Testis (tissue), 3 donors: ENCODE data around the gene PLEKHM3. TPM values are rescaled to one million over a fixed set of nuclear protein-coding genes. Genes with fewer than 3 reads are reported as not detected.

ENCODE experiments used
- DNase-seq: peaks from one replicate; pipeline ENCODE4 v3.0.0-alpha.2; 2019
- H3K27ac ChIP-seq, 2 donors: fragments of 200-600 bp; sonication (generic); one replicate each; pipeline ENCODE4 v1.5.1; 2019
- H3K27me3 ChIP-seq: fragments of 200-600 bp; sonication (generic); one replicate; pipeline ENCODE4 v1.5.1; 2019
- H3K36me3 ChIP-seq: fragments of 200-600 bp; sonication (generic); one replicate; pipeline ENCODE4 v1.5.1; 2017; ENCODE audit warnings: low read depth; ENCODE audit errors: missing control alignments
- H3K4me1 ChIP-seq: fragments of 200-600 bp; sonication (generic); one replicate; pipeline ENCODE4 v1.5.1; 2019
- H3K4me3 ChIP-seq, 2 donors: fragments of 200-600 bp; sonication (generic); one replicate each; pipeline ENCODE4 v1.5.1; 2017 to 2019
- H3K9me3 ChIP-seq: fragments of 200-600 bp; sonication (generic); one replicate; pipeline ENCODE4 v1.5.1; 2017
- CTCF ChIP-seq, 3 experiments: fragments of 450-650 bp in 2 of 3; fragments of 200-600 bp in 1 of 3; sonication (generic) in 1 of 3; IDR thresholded peaks; one replicate each; pipeline ENCODE4 v1.5.1; 2016 to 2019; ENCODE audit warnings: antibody characterized with exemption in 3 of 3, mild to moderate bottlenecking in 2 of 3, moderate library complexity in 1 of 3
- POLR2A ChIP-seq: fragments of 450-650 bp; IDR thresholded peaks from one replicate; pipeline ENCODE4 v1.6.1; 2017; ENCODE audit warnings: antibody characterized with exemption, mild to moderate bottlenecking, moderate library complexity
- WGBS, 2 donors: methylation state at CpG; one replicate each; pipeline ENCODE4 v1.1.5; 2018; 5-methylcytosine and 5-hydroxymethylcytosine counted together
- intact Hi-C: fragments of 100-400 bp; cut with DNase I; formaldehyde crosslinking; loops from one replicate; pipeline ENCODE4 v1.15.1; 2023; ENCODE audit warnings: low total_unique reads
- polyA plus RNA-seq: library from polyadenylated mRNA; stranded (reverse); fragments of 350-450 nt; fragmentation: Illumina TruSeq; extraction: RNeasy Lipid Tissue Mini Kit (QIAGEN cat#74804); gene quantifications from one replicate; pipeline ENCODE4 v1.2.3, GENCODE V29; 2014; ENCODE audit warnings: low read depth, low replicate concordance; ENCODE audit not compliant: insufficient read depth
- total RNA-seq, 2 donors: library from RNA; depleted of rRNA; stranded (reverse); fragments of >200 nt; gene quantifications; one replicate each; pipeline ENCODE4 v1.2.3, GENCODE V29; 2016

PLEKHM3 gene
- total and polyA plus RNA-seq, 3 donors from 2014 or later: 12.5 to 24.6 (median 21.9) TPM

- H3K27ac ChIP-seq: no peak overlapping the region
- intact Hi-C loops: no loop called here
- no peaks in the 10 kb centered on the region for H3K4me1 ChIP-seq
- H3K36me3 ChIP-seq: no peaks in the 10 kb centered on the region
- H3K4me3 ChIP-seq: no peak overlapping the region
- no peaks in the 10 kb centered on the region for H3K9me3 ChIP-seq
- no peak for TF ChIP-seq POLR2A
- no peak for TF ChIP-seq CTCF (IDR thresholded peaks at IDR 0.05)
- no peak for DNase-seq
- H3K27me3 ChIP-seq: no peaks in the 10 kb centered on the region
- 91 to 95% methylated on average over 9 of the region's 9 CpGs for WGBS, 2 donors
Observed at GRCh38 chr2:207901829-207902228, 123.5 kb downstream of the PLEKHM3 start.

GRCh38 chr2:207901401-207901800, 123.9 kb downstream of the PLEKHM3 start:
- Histone ChIP-seq H3K9me3 (no peaks in the 10 kb centered on the region), H3K27me3 (no peaks in the 10 kb centered on the region), H3K4me3 (no peak overlapping the region), H3K36me3 (no peaks in the 10 kb centered on the region), H3K27ac (no peak overlapping the region), H3K4me1 (no peaks in the 10 kb centered on the region)
- no peak for DNase-seq
- intact Hi-C loops: no loop called here
- 94% methylated on average over 4 of the region's 4 CpGs for WGBS, 2 donors
- TF ChIP-seq CTCF (IDR thresholded peaks at IDR 0.05) (no peak), POLR2A (no peak)

DNA sequence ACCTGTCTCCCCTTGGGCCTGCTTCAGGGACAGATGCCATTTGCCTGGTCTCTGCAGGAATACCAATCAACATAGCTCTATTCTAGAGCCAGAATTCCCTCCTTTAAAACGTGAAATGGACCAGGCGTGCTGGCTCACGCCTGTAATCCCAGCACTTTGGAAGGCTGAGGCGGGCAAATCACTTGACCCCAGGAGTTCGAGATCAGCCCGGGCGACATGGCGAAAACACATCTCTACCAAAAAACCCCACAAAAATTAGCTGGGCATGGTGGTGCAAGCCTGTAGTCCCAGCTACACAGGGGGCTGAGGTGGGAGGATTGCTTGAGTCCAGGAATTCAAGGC, 127.0 kb downstream of the PLEKHM3 start:
- no peak for TF ChIP-seq POLR2A
- no peak for TF ChIP-seq CTCF (IDR thresholded peaks at IDR 0.05)
- Histone ChIP-seq H3K27me3 (no peaks in the 10 kb centered on the region), H3K27ac (no peak overlapping the region), H3K36me3 (no peaks in the 10 kb centered on the region), H3K9me3 (no peaks in the 10 kb centered on the region), H3K4me1 (no peaks in the 10 kb centered on the region), H3K4me3 (no peak overlapping the region)
- DNase-seq: no peak
- intact Hi-C loops: no loop called here
- WGBS, 2 donors: 95 to 97% methylated on average over 8 of the region's 8 CpGs

GRCh38 chr2:207897541-207898353, 127.6 kb downstream of the PLEKHM3 start:
- no peak for DNase-seq
- no peak overlapping the region for H3K27ac ChIP-seq
- no peaks in the 10 kb centered on the region for H3K27me3 ChIP-seq
- no peak overlapping the region for H3K4me3 ChIP-seq
- no peak for TF ChIP-seq CTCF (IDR thresholded peaks at IDR 0.05)
- no peak for TF ChIP-seq POLR2A
- H3K36me3 ChIP-seq: no peaks in the 10 kb centered on the region
- H3K9me3 ChIP-seq: no peaks in the 10 kb centered on the region
- H3K4me1 ChIP-seq: no peaks in the 10 kb centered on the region
- 83 to 87% methylated on average over 9 of the region's 9 CpGs for WGBS, 2 donors
- intact Hi-C loops: no loop called here
